Right hindlimb (tissue), 1 donor: ENCODE results near the gene DDA1.
"Not testable (repeated sequence)": the region's sequence is repeated elsewhere in the genome, so short reads cannot be mapped to it uniquely, and the experiment has no call there.

ENCODE experiments used
- DNase-seq: peaks from one replicate; pipeline ENCODE4 v3.0.0-alpha.2; 2018

DDA1 gene

DNA sequence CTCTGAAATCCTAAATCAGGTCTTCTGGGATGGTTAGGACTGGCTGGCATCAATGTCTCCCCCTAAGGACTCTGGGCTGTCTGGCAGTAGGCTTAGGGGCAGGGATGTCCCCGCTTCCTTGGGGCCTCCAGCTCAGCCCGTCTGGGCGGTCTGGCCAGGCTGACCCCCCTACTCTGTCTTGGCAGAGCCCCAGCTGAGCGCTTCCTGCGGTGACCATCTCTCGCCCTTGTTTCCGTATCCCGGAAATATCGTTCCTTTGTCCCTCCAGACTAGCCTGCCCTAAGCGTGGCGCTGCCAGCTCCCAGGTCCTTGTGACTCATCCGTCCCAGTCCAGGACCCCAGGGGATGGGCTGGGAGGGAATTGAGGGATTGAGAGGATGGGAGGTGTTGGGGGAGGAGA is 39.3 kb downstream of the DDA1 start:
- peak; percentile 75 for DNase-seq

DNA sequence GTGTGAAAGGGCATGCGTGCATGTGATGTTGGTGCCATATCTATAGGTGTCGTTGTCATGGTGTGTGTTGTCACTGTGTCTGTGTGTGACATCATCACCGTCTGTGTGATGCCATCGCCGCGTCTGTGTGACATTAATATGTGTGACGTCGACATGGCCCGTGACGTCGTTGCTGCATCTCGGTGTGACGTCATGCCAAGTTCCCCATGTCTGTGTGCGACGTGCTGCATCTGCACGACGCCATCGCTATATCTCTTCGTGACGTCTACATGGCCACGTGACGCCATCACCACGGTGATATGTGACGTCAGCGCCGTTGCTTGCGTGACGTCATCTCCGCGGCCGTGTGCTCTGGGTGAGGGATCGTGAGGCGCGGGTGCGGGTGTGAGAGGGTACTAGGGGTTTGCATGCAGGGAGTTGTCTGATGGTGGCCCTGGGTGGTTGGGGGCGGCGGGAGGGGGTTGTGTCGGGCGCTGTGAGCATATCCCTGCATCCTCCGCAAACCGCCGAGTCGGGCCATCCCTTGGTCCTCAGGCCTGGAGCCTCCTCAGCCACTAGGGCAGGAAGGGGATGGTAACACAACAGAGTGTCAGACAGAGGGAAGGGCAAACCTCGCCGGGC is 42.6 kb downstream of the DDA1 start:
- DNase-seq, result no peak

DNA sequence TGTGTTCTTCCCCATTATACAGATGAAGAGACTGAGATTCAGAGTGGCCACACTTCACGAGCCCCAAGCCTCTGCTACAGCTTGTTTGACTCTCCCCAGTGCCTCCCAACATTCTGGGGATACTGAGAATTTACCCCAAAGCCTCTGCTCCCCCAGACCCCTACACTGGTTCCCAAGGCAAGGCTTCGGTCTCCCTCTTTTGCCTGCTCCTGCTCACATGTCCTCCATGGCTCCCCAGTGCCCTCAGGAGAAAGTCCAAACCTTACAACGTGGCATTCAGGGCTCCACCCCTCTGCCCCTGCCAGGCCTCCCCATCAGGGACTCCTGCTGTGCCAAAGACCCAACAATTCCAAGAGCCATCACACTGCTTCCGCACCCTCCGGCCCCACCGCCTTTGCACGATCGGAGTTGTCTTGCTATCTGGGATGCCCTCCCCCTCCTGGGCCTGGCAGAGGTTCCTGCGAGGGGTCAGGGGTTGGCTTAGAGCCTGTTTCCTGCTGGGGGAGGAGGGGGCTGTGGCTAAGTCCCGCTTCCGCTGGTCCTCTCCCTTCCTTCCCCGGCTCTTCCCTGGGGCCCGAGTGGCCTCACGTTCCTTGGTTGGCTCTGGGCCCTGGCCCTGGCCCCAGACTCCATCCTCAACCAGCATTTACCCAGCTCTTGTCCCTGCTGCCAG is 43.4 kb downstream of the DDA1 start:
- peak; percentile 54 for DNase-seq

DNA sequence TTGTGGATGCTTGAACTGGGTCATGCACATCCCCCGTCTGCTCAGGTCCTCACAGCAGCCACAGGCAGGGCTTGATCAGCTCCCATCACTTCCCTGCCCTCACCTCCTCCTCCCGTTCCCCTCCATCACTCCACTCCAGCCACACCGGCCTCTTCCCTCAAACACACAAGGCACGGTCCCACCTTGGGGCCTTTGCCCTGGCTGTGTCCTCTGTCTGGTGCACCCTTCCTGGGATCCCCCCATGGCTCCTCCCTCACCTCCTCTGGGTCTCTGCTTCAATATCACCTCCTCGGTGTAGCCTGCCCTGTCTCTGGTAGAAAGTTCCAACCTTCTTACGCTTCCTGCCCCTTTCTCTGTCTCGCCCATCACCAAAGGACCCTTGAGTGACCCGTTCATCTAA is 44.0 kb downstream of the DDA1 start:
- no peak for DNase-seq

DNA sequence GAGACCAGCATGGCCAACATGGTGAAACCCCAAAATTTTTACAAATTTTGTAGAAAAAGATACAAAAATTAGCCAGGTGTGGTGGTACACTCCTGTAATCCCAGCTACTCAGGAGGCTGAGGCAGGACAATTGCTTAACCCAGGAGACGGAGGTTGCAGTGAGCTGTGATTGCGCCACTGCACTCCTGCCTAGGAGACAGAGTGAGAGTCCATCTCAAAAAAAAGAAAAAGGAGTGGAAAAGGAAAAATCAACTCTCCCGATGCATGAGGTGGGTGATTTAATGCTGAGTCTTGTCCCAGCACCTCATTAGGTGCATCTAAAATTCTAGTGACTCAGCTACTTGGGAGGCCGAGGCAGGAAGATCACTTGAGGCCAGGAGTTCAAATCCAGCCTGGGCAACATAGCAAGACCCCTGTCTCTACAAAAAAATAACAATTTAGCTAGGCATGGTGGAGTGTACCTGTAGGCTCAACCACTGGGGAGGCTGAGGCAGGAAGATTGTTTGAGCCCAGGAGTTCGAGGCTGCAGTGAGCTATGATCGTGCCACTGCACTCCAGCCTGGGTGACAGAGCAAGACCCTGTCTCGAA is 47.8 kb downstream of the DDA1 start:
- DNase-seq, result no peak

DNA sequence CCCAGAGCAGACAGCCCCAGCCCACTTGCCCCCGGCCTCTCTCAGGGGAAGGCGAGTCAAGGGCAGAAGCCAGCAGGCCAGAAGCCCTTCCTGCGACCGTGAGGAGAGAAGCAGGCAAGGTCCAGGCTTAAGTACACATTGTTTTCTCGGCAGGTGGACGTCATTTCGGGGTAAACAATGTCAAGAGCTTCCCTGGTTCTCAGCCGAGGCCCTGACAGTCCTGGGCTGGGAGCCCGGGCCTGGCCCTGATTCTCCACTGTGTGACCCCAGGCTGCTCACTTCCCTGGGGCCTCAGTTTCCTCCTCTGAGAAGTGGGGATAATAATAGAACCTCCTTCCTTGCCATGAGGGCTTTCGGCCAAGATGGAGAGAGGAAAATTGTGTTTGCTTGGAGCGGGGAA is 48.4 kb downstream of the DDA1 start:
- no peak for DNase-seq

DNA sequence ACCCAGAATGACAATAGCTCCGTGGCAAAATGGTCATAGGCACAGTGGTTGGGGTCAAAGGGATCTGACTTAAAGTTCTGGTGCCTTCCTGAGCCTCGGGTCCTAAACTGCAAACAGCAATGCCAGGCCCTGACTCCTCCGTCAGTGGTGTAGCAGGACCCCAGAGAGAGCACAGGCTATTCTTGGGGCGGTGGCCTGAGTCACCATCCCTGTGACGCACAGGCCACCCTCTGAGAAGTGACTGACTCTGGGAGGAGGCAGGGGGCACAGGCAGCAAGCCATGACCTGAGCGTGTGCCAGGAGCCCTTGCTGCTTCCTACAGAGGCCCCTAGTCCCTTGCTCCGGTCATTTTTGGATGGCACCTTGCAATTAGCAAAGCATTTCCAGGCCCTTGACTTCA is 49.0 kb downstream of the DDA1 start:
- DNase-seq, result no peak

DNA sequence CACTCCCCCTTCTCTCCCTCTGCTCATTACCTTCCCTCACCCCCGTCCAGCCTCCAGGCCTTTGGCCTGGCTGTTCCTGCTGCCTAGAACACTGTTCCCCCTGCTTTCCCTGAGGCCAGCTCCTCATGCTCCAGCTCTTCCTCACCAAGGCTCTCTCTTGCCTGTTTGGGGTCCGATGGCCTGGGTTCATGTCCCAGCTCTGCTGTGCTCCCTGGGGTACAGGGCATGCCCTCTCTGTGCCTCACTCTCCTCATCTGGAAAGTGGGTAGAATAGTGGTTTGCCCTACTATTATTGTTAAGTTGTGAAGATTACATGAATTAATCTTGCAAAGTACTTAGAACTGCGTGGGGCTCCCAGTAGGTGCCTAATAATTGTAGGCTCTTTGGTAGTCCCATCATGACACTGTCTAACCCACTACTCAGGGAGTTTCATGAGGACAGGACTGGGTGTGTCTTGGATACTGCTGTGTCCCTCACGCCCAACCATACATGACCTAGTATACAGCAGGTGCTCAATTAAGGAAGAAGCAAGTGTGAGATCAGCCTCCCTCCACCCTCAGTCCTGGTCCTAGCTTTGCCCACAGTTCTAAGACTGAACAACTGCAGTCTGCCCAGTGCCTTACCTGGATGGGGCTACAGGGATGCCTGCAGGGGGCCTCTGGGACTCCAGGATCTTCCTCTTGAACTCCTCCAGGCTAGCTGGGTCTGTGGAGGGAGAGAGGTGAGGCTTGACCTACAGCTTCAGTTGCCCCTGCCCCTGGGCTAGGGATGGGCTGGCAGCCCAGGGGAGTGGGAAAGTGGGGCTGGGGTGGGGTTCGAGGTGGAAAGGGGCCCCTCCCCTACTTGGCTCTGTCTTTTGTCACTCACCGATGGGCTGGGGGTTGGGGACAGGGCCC is 50.8 kb downstream of the DDA1 start:
- DNase-seq, result no peak

DNA sequence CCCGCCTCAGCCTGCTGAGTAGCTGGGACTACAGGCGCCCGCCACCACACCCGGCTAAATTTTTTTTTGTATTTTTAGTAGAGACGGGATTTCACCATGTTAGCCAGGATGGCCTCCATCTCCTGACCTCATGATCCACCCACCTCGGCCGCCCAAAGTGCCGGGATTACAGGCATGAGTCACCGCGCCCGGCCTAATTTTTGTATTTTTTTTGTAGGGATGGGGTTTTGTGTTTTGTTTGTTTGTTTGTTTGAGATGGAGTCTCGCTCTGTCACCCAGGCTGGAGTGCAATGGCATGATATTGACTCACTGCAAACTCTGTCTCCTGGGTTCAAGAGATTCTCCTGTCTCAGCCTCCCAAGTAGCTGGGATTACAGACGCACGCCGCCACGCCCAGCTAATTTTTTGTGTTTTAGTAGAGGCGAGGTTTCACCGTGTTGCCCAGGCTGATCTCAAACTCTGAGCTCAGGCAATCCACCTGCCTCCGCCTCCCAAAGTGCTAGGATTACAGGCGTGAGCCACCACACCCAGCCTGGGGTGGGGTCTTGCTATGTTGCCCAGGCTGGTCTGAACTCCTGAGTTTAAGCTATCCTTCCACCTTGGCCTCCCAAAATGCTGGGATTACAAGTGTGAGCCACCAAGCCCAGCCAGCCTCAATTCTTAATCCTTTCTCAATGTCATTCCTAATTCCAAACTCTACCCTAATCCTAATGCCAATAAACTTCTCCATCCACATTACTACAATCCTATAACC is 54.7 kb downstream of the DDA1 start:
- not testable (repeated sequence) for DNase-seq

DNA sequence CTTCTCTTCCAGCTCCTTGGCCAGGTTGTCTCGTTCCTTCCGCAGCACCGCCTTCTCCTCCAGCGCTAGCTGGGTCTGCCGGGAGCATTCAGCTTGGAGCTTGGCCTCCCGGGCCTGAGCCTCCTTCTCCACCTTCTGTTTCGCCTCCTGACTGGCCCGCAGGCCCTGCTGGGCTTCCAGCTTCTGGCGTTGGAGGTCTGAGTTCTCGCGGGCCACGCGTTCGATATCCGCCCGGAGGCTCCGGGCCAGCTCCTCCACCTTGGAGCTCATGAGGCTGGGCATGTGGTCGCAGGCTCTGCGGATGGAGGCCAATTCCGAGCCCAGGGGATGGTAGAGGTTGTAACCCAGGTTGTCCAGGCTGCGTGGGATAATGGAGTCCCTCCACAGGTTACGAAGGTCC is 56.0 kb downstream of the DDA1 start:
- DNase-seq, result no peak

DNA sequence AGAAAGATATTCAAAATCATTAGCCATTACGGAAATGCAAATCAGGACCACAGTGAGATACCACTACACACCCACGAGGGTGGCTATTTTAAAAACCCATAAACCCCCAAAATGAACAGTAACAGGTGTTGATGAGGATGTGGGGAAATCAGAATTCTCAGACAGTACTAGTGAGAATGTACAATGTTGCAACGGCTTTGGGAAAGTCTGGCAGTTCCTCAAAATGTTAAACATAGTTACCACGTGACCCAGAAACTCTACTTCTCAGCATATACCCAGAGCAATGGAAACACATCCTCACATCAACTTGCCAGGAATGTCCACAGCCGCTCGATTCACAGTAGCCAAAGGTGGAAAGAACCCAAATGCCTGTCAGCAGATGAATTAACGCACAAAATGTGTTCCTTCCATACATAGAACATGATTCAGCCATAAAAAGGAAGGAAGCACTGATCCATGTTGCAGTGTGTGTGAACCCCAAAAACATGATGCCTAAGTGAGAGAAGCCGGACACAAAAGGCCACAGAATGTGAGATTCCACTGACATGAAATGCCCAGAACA is 60.7 kb downstream of the DDA1 start:
- no peak for DNase-seq
